Occipital lobe (tissue), 2 donors: Measurements from ENCODE around the gene IFNAR1. TPM values are rescaled to one million over a fixed set of nuclear protein-coding genes. Genes with fewer than 3 reads are reported as not detected.
A peak's percentile ranks its signal among the peaks of the same experiment; 100 is the strongest.
"Not testable (repeated sequence)": the region's sequence is repeated elsewhere in the genome, so short reads cannot be mapped to it uniquely, and the experiment has no call there.

ENCODE experiments used
- DNase-seq: peaks from one replicate; lab custom pipeline; 2025; lab: John Stamatoyannopoulos, UW
- total RNA-seq: library from RNA; depleted of rRNA; stranded (reverse); fragments of >200 nt; gene quantifications from one replicate; pipeline ENCODE4 v1.2.3, GENCODE V29; 2014

The IFNAR1 gene
- total RNA-seq, 1 donor from 2014 or later = 49.9 TPM

DNA sequence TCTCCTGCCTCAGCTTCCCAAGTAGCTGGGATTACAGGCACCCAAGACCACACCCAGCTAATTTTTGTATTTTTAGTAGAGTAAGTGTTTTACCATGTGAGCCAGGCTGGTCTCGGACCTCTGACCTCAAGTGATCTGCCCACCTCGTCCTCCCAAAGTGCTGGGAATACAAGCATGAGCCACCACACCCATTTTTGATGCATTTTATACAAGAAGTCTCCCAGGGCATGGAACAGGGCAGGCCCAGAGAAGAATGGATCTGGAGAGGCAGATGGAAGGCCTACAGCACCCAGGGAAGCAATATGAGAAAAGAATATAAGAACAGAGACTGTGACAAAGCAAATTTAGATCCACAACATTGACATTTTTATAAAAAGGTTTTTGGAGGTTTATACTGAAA is 18.8 kb upstream of the IFNAR1 start:
- DNase-seq = no peak

DNA sequence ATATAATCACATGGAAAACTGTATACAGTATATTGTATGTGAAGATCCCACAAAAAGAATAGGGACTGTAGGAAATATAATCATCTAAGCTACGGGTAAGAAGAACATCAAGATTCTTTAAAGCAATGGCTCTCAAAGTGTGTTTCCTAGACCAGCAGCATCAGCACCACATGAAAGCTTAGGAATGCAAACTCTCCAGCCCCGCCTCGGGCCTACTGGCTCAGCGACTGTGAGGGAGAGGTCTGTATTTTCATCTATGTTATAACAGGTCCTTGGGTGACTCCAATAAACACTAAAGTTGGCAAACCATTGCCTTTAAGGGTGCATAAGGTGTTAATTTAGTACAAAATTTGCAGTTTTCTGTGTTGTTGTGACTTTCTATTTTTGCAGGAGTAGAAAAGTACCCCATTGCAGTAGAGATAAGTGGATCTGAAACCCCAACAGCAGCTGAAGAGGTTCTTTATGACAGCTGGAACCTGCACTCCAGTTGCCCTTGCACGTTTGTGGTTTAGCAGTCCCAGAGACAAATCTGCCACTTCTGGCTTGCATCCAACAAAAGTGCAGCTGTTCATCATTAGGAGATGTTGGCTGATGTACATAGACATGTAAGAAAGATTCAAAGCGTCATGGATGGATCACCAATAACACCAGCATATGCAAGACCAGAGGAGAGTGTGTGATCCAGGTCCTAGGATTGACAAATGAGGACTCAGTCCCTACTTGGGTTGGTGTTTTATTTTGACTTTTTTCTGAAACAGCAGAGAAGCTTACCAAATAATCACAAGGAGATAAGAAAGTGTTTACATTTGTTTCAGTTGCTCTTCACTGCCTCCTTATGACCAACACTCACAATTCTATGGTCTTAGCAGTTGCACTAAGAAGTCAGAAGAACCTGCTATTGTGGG is 15.9 kb upstream of the IFNAR1 start:
- DNase-seq = no peak

DNA sequence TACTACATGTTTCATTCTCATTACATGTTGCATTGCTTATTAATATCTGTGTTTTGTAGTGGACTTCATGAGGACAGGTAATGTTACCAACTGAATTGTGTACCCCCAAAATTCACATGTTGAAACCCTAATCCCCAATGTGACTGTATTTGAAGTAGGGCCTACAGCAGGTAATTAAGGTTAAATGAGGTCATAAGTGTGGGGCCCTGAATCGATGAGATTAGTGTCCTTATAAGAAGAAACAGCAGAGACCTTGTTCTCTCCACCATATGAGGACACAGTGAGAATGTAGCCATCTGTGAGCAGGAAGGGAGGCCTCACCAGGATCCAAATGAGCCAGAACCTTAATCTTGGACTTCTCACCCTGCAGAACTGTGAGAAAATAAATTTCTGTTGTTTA is 15.0 kb upstream of the IFNAR1 start:
- DNase-seq = no peak

DNA sequence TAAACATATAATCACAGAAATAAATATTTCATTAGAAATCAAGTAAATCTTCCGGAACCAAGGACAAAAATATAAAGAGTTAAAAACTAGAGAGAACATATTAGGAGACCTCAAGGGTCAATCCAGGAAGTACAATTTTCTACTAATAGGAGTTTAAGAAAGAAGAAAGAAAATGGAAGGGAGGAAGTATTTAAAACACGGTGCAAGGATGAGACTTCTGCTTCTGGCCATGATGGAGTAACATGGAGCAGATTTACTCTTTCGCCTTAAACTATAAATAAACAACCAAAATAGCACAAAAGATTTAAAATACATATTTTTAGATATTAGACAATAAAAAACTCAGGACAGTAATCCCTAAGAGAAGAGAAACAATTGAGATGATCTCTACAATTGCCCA is 12.6 kb upstream of the IFNAR1 start:
- DNase-seq = no peak

DNA sequence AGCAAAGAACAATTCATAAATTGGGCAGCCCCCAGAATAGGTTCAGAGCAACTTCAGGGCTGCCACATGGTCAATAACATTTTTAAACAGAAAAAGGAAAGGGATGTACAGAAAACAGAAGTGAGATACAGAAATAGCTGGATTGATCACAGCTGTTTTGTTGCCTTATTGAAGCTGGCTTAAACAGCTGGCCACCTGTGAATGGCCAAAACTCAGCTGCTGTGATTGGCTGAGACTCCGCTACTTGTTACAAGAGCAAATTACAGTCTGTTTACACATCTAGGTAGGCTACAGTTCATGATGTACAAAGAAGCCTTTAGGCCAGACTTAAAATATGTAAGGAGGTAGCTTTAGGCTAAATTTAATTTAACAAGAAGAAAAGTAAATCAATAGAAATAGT is 11.6 kb upstream of the IFNAR1 start:
- no peak for DNase-seq

DNA sequence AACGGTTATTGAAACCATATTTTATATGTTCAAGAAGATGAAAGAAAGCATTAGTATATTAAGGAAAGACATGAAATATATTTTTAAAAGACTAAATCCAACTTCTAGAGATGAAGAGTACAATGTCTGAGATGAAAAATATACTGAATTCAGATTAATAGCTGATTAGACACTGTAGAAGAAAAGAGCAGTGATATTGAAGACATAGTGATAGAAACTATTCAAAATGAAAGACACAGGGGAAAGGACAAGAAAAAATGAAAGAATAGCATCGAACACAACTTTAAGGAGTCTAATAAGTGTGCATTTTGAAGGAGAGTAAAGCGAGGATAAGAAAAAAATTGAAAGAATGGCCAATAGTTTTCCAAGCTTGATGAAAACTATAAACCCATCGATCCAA is 11.2 kb upstream of the IFNAR1 start:
- no peak for DNase-seq

DNA sequence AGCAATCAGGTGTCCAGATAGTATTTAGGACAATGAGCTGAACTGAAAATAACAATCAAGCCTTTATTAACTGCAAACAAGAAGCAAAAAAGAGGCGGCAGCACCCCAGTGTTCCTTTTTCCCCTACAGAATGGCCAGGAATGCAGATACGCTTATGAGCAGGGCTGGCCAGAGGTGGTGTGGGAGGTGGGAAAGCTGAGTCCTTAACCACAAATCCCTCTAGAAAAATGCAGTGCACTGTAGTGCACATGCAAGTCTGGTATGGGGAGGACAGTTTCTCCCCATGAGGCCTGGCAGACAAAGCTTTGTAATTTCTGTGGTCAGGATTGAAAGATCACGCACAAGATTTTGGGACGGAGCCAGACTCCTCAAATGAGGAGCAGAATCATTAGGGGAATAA is 10.7 kb upstream of the IFNAR1 start:
- DNase-seq = no peak

DNA sequence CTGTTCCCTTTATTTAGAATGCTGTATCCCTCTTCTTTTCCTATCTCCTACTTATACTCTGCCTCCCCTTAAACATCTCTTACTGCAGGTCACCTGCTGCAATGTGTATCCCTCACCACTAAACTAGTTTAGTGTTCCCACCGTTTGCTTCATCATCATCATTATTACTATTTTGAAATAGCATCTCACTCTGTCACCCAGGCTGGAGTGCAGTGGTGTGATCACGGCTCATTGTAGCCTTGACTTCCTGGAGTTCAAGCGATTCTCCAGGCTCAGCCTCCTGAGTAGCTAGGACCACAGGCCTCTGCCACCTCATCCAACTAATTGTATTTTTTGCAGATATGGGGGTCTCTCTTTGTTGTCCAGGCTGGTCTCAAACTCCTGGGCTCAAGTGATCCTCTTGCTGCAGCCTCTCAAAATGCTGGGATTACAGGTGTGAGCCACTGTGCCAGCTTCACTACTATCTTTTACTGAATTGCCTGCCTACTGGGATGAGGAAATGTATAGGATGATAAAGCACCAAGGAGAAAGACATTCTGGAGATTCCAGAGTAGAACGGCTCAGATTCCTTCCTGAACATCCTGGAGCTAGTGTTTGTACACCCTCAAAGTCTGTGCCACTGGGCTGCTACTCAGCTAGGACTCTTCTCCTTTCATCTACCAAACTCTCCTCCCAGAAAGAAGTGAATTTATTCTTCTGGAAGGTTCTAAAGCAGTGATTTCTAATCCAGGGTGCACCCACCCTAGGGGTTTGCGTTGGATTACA is 8.6 kb upstream of the IFNAR1 start:
- DNase-seq = no peak

DNA sequence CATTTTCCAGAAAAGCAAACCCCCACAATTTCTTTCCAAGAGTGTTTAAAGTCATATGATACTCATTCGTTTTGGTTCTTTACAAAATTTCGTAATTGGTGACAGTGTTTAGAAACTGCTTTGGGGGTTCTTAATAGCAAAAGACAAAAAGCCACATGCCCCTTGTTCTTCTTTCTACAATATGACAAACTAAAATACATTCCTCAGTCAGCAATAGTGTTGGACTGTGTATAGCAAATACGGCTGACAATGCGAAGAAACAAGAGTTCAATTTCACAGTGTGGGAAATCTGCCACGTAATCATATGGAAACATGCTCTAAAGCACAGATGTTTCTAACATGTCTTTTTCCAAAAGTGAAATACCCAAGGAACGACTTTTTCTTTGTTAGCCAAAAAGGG is 7.6 kb upstream of the IFNAR1 start:
- no peak for DNase-seq

DNA sequence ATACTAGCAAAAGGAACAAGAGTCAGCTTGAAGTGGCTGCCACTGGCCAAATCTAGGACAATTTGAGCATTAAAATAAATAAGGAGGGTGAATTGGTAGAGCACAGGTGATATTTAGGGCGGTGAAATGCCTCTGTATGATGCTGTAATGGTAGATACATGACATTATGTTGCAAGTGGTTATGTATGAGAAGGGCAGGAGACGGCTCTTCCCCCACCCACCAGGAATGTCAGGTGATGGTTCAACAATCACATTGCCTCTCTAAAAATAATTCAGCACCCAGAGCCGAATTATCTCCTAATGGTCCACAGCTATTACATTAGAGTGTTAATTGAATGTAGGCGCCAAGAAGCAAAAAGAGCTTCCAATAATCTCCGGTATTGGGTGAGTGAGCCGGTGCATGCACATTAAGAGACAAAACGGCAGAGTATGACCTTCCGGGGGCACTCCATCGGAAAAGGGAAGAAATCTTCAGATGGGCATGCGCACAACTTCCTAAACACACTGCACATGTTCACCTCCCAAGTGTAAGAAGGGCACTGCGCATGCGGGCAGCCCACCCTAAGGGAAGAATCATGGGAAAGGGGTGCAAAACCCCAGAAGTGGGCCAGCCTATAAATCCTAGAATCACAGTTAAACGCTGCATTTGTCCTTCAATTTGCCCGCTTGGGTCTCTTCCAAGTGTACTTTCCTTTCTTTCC is 6.8 kb upstream of the IFNAR1 start:
- DNase-seq = no peak

DNA sequence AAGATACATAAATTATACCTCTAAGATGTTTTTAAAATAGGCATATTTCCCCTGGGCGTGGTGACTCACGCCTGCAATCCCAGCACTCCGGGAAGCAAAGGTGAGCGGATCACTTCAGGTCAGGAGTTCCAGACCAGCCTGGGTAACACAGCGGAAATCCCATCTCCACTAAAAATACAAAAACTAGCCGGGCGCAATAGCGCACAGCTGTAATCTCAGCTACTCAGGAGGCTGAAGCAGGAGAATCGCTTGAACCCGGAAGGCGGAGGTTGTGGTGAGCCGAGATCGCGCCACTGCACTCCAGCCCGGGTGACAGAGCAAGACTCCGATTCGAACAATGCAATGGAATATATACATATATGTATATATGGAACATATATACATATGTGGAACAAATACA is 3.8 kb upstream of the IFNAR1 start:
- DNase-seq = not testable (repeated sequence)

DNA sequence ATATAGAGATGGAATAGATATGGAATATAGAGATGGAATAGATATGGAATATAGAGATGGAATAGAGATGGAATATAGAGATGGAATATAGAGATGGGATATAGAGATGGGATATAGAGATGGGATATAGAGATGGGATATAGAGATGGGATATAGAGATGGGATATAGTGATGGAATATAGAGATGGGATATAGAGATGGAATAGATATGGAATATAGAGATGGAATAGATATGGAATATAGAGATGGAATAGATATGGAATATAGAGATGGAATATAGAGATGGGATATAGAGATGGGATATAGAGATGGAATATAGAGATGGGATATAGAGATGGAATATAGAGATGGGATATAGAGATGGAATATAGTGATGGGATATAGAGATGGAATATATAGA is 1.2 kb upstream of the IFNAR1 start:
- DNase-seq = not testable (repeated sequence)

DNA sequence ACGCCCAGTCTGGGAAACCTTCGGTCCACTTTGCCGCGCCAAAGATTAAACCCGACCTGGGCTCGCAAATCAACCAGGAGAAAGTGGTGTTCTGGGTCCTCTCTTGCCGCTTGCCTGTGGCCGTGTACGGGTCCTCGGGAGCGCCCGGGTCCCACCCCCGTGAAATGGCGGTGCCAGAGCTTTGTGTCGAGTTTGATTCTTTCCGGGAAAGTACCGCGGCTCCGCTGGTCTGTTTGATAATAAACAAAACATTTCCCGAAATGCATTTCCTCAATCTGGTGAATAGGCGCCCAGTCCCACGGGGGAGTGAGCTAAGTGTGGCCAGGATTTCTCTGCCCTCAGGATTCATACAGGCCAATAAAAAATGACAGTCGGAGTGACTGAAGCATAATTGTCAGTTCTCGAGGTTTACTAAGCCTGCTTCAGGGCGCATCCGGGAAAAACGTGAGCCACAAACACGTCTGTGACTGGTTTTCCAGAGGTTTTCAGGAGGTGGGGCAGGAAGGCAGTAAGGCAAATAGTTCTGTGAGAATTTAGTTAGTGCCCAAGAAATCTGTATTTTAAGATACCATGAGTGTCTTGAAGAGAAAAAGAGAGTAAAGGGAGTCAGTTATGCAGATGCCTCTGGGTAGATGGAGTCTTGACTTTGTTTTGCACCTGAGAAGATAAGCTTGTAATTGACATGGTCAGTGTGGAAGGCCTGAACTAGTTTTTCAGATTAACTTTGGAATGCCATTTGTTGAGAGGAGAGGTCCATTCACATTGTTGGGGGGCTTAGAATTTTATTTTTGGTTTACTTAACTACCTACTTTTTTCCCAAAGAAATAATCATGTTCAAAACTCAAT is 675 bp downstream of the IFNAR1 start:
- DNase-seq = peak; percentile 38

DNA sequence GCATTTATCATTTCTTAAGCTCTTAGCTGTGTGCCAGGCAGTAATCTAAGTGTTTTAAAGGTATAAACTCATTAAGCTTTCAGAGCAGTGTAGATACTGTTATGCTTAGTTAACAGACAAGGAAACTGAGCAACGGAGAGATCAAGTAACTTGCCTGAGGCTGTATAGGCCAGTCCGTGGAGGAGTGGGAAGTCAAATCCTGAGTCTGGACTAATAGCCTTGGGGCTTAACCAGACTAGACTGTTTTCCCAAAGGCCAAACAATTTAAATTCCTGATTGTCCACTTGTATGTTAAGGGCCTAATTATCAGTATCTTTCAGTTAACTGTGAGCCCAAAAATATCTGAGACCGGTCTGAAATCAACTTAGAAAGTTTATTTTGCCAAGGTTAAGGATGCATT is 2.6 kb downstream of the IFNAR1 start:
- no peak for DNase-seq

DNA sequence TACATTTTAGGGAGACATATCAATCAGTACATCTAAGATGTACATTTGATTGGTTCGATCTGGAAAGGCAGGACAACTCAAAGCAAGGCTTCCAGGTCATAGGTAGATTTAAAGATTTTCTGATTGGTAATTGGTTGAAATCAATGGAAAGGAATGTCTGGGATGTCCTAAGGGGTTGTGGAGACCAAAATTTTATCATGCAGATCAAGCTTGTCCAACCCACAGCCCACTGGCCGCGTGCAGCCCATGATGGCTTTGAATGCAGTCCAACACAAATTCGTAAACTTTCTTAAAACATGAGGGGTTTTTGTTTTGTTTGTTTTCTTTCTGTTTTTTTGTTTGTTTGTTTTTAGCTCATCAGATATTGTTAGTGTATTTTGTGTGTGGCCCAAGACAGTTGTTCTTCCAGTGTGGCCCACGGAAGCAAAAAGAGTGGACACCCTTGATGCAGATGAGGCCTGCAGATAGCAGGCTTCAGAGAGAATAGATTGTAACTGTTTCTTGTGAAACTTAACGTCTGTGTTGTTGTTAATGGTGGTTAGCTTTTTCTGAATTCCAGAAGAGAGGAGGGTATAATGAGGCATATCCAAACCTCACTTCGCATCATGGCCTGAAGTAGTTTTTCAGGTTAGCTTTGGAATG is 3.1 kb downstream of the IFNAR1 start:
- DNase-seq = no peak

DNA sequence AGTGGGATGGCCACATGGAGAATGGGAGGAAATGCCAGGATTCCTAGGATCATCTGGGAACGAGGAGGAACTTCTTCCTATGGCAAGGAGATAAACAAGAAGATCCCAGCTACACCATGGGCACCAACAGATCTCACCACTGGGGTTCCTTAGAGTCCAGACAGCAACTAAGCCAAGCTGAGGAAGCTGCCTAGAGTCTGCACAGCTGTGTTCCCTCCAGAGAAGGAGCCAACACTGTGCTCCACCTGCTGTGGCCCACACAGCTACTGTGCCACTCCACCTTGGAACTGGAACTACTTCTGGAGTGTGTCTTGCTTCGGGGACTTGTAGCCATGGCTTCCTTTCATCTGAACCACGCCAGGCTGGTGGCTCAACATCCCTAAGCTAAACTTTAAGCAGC is 6.0 kb downstream of the IFNAR1 start:
- no peak for DNase-seq

DNA sequence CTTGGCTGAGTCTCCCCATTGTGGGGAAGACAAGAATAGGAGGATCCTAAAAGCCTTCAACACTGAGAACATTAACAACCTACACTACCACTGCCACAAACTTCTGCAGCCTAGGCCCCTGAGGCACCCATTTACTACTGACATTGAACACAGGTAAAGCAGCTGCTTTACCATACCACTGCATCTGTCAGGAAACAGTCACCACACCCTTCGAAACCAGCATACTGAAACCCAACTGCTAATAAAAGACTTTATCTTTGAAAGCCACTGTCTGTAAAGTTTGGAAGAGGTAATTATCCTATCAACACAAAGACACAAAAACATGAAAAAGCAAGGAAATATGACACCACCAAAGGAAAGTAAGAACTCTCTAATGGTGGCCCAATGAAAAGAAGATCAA is 7.4 kb downstream of the IFNAR1 start:
- no peak for DNase-seq

DNA sequence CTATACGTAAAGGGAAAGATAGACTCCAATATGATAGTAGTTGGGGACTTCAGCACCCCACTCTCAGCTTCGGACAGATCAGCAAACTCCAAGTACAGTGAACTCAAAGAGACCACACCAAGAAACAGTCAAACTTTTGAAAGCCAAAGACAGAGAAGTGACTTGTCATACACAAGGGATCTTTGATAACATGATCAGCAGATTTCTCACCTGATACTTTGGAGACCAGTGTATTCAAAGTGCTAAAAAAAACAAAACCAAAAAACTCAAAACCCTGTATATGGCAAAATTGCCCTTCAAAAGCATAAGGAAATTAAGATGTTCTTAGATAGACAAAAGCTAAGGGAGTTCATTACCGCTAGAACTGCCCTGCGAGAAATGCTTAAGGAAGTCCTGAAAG is 9.4 kb downstream of the IFNAR1 start:
- DNase-seq = no peak

DNA sequence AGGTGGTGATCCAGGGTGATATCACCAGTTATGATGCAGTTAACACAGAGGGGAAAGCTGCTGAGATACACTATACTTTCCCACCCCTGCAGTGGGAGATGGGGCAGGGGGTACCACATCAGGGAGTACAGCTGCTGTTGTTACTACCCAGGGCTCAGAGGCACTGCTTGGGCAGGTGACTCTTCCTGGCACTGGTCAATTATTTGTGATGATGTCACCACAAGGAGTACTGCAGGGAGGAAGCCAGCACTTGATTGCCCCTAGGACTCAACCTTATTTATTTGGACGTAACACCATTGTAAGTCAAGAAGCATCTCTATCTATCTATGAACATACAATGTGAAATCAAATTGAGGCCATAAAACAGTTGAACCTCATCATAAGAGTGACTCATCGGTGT is 10.1 kb downstream of the IFNAR1 start:
- DNase-seq = no peak

DNA sequence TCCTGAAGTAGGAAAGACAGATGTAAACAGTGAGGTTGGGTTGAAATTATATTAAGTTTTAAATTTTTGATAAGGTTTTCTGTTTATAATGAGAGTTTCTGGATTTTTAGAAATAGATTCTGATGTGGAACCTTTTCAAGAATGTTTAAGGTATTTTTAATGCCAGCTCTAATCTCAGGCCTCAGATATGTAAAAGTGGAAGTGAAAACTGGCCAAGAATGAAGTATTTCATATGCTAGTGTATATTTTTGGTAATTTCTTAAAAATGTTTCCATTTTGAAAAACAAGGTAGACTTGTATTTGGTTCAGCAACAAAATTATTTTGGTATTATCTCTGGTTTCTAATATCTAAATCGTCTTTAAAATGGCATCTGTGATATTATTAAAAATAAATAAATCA is 14.4 kb downstream of the IFNAR1 start:
- no peak for DNase-seq

DNA sequence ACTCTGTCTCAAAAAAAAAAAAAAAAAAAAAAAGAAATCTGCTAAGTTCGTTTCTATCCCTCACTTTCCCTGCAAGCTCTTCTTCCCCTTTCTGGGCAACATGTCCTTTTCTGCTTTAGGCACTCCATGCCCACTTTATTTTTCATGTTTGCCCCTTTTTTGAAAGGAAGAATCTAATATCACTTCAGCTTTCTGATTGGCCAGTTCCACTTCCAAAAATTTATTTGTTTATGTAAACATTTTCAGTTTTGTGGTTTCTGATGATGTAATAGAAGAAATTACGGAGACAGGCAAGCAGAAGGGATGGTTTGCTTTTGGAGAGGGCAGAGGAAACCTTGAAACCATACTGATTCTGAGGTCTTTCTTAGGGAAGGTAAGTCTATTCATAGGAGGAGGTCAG is 15.1 kb downstream of the IFNAR1 start:
- DNase-seq = no peak
